KMS-11 (cell line): ENCODE results near the gene STK33.

ENCODE experiments used
- H2AFZ ChIP-seq: fragments of 200-600 bp; sonication (generic); 2 replicates; pipeline ENCODE4 v1.6.1; 2016; ENCODE audit warnings: antibody characterized with exemption, mixed run types, low read depth
- H3K27ac ChIP-seq: fragments of 200-600 bp; sonication (generic); 2 replicates; pipeline ENCODE4 v1.6.1; 2016; ENCODE audit warnings: mild to moderate bottlenecking, mixed run types
- H3K27me3 ChIP-seq: fragments of 200-600 bp; sonication (generic); 2 replicates; pipeline ENCODE4 v1.6.1; 2017; ENCODE audit warnings: mild to moderate bottlenecking, low read depth, mixed run types, moderate library complexity; ENCODE audit not compliant: insufficient read depth
- H3K36me3 ChIP-seq: fragments of 200-600 bp; sonication (generic); 2 replicates; pipeline ENCODE4 v1.6.1; 2017; ENCODE audit warnings: mild to moderate bottlenecking, mixed run types; ENCODE audit not compliant: insufficient read depth
- H3K4me1 ChIP-seq: fragments of 200-600 bp; sonication (generic); 2 replicates; pipeline ENCODE4 v1.6.1; 2016; ENCODE audit warnings: mild to moderate bottlenecking, low read depth, mixed run types; ENCODE audit not compliant: poor library complexity, severe bottlenecking
- H3K4me2 ChIP-seq: fragments of 200-600 bp; sonication (generic); 2 replicates; pipeline ENCODE4 v1.7.0; 2016; ENCODE audit warnings: mild to moderate bottlenecking, mixed run types
- H3K4me3 ChIP-seq: fragments of 200-600 bp; sonication (generic); IDR thresholded peaks from 2 replicates; pipeline ENCODE4 v1.6.1; 2017; ENCODE audit warnings: low read depth, low read length, mixed read lengths; ENCODE audit not compliant: insufficient read depth
- H3K79me2 ChIP-seq: fragments of 200-600 bp; sonication (generic); 2 replicates; pipeline ENCODE4 v1.6.1; 2016; ENCODE audit warnings: low read depth, mixed run types; ENCODE audit not compliant: insufficient read depth
- H3K9ac ChIP-seq: fragments of 200-600 bp; sonication (generic); 2 replicates; pipeline ENCODE4 v1.6.1; 2016; ENCODE audit warnings: mild to moderate bottlenecking, mixed run types
- H4K20me1 ChIP-seq: fragments of 200-600 bp; sonication (generic); 2 replicates; pipeline ENCODE4 v1.6.1; 2016; ENCODE audit warnings: mild to moderate bottlenecking, mixed run types; ENCODE audit not compliant: insufficient read depth
- CTCF ChIP-seq: fragments of 200-600 bp; sonication (generic); conservative IDR thresholded peaks from 2 replicates; pipeline ENCODE4 v1.6.1; 2017; ENCODE audit warnings: low read depth, mild to moderate bottlenecking, antibody characterized with exemption, low read length, moderate library complexity, mixed read lengths

STK33 gene

GRCh38 chr11:8360086-8360828 is 233.8 kb downstream of the STK33 start:
- no peaks in the 10 kb centered on the region for H4K20me1 ChIP-seq
- H3K4me1 ChIP-seq: no peaks in the 10 kb centered on the region
- no peak overlapping the region for H2AFZ ChIP-seq
- no peaks in the 10 kb centered on the region for H3K27me3 ChIP-seq
- no peaks in the 10 kb centered on the region for H3K36me3 ChIP-seq
- H3K27ac ChIP-seq: no peak overlapping the region
- no peak for TF ChIP-seq CTCF
- no peak overlapping the region for H3K4me3 ChIP-seq
- H3K9ac ChIP-seq: no peak overlapping the region
- no peak overlapping the region for H3K4me2 ChIP-seq
- no peaks in the 10 kb centered on the region for H3K79me2 ChIP-seq

GRCh38 chr11:8359521-8359920 is 234.5 kb downstream of the STK33 start:
- Histone ChIP-seq H3K36me3 (no peaks in the 10 kb centered on the region), H3K4me1 (no peaks in the 10 kb centered on the region), H3K9ac (no peak overlapping the region), H3K27ac (no peak overlapping the region), H3K4me3 (no peak overlapping the region), H2AFZ (no peak overlapping the region), H4K20me1 (no peaks in the 10 kb centered on the region), H3K79me2 (no peaks in the 10 kb centered on the region), H3K4me2 (no peak overlapping the region), H3K27me3 (no peaks in the 10 kb centered on the region)
- no peak for TF ChIP-seq CTCF

GRCh38 chr11:8357891-8358566 is 236.0 kb downstream of the STK33 start:
- Histone ChIP-seq H3K4me2 (no peak overlapping the region), H3K9ac (no peak overlapping the region), H3K27me3 (no peaks in the 10 kb centered on the region), H3K27ac (no peak overlapping the region), H3K4me3 (no peak overlapping the region), H2AFZ (no peak overlapping the region), H4K20me1 (no peaks in the 10 kb centered on the region), H3K79me2 (no peaks in the 10 kb centered on the region), H3K4me1 (no peaks in the 10 kb centered on the region), H3K36me3 (no peaks in the 10 kb centered on the region)
- TF ChIP-seq CTCF: no peak

GRCh38 chr11:8357505-8357888 is 236.5 kb downstream of the STK33 start:
- H3K36me3 ChIP-seq: no peaks in the 10 kb centered on the region
- H3K27ac ChIP-seq: no peak overlapping the region
- no peak overlapping the region for H3K4me2 ChIP-seq
- H3K79me2 ChIP-seq: no peaks in the 10 kb centered on the region
- H3K9ac ChIP-seq: no peak overlapping the region
- no peak overlapping the region for H2AFZ ChIP-seq
- TF ChIP-seq CTCF: no peak
- H3K4me1 ChIP-seq: no peaks in the 10 kb centered on the region
- H3K27me3 ChIP-seq: no peaks in the 10 kb centered on the region
- H4K20me1 ChIP-seq: no peaks in the 10 kb centered on the region
- no peak overlapping the region for H3K4me3 ChIP-seq
